Measurements from ENCODE around the gene TBC1D22A. TPM values are rescaled to one million over a fixed set of nuclear protein-coding genes. Genes with fewer than 3 reads are reported as not detected.
A peak's percentile ranks its signal among the peaks of the same experiment; 100 is the strongest.

TBC1D22A gene
- total and polyA plus RNA-seq, 9 of the 15 experiments (the other 6 are each of a cell fraction or from before 2014, with no cell fraction given) = 0.20 to 11.5 (median 5.2) TPM

DNA sequence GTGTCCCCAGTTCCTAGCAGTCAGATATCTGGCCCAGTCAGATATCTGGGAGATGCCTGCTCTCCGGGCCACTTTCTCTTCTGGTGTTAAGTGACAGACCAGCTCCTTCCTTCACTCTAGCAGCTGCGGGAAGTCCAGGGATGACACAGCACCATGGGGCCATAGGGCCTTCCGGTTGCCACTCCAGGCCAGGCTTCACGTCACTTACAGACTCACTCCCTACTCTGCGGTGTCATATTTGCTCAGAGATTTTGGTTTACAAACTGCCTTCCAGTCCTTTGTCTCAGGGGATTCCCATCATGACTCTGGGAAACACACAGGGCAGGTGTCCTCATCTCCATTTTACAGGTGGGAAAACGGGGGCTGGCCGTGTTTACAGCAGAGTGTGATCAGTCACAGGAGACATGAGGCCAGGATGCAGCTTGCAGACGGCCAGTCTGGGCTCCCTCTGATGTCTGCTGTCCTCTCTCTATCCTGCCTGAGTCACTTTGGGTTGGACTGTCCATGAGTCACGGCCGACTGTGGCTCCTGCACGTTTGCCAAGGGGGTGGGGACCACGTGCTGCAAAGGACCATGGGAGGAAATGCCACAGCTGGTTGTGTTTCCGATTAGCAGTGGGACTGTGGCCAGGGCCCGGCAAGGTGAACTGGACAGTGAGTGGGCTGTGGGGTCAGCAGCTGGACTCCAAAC is 8.2 kb upstream of the TBC1D22A start (continued):
- TF ChIP-seq, protein P1, sequence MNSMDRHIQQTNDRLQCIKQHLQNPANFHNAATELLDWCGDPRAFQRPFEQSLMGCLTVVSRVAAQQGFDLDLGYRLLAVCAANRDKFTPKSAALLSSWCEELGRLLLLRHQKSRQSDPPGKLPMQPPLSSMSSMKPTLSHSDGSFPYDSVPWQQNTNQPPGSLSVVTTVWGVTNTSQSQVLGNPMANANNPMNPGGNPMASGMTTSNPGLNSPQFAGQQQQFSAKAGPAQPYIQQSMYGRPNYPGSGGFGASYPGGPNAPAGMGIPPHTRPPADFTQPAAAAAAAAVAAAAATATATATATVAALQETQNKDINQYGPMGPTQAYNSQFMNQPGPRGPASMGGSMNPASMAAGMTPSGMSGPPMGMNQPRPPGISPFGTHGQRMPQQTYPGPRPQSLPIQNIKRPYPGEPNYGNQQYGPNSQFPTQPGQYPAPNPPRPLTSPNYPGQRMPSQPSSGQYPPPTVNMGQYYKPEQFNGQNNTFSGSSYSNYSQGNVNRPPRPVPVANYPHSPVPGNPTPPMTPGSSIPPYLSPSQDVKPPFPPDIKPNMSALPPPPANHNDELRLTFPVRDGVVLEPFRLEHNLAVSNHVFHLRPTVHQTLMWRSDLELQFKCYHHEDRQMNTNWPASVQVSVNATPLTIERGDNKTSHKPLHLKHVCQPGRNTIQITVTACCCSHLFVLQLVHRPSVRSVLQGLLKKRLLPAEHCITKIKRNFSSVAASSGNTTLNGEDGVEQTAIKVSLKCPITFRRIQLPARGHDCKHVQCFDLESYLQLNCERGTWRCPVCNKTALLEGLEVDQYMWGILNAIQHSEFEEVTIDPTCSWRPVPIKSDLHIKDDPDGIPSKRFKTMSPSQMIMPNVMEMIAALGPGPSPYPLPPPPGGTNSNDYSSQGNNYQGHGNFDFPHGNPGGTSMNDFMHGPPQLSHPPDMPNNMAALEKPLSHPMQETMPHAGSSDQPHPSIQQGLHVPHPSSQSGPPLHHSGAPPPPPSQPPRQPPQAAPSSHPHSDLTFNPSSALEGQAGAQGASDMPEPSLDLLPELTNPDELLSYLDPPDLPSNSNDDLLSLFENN (IDR thresholded peaks at IDR 0.05; ENCODE audit: low read depth in 2 of 2, low read length in 2 of 2) = no peak
- TF ChIP-seq ZKSCAN1 (IDR thresholded peaks at IDR 0.05; ENCODE audit: low read depth, low read length) = no peak
- TF ChIP-seq FUS (optimal IDR thresholded peaks at IDR 0.05; ENCODE audit: low read depth, low read length) = no peak
- TF ChIP-seq DIDO1 (tag; IDR thresholded peaks at IDR 0.05; ENCODE audit: low read depth) = no peak
- TF ChIP-seq KAT2B (IDR thresholded peaks at IDR 0.05; ENCODE audit: low read depth, low read length) = no peak
- no peak for TF ChIP-seq BRF1 (IDR thresholded peaks at IDR 0.05; ENCODE audit: borderline replicate concordance, extremely low read depth, insufficient read length)
- no peak for TF ChIP-seq RNF219 (CRISPR knock-in tag; IDR thresholded peaks at IDR 0.05)
- TF ChIP-seq ETS1 (conservative IDR thresholded peaks at IDR 0.05; ENCODE audit: control insufficient read depth, low read depth, low read length) = no peak
- peak; percentile 26 to 42; a peak in 2 of 4 replicates for TF ChIP-seq TRIM24 (IDR thresholded peaks at IDR 0.05)
- TF ChIP-seq, protein P2, sequence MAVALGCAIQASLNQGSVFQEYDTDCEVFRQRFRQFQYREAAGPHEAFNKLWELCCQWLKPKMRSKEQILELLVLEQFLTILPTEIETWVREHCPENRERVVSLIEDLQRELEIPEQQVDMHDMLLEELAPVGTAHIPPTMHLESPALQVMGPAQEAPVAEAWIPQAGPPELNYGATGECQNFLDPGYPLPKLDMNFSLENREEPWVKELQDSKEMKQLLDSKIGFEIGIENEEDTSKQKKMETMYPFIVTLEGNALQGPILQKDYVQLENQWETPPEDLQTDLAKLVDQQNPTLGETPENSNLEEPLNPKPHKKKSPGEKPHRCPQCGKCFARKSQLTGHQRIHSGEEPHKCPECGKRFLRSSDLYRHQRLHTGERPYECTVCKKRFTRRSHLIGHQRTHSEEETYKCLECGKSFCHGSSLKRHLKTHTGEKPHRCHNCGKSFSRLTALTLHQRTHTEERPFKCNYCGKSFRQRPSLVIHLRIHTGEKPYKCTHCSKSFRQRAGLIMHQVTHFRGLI (CRISPR knock-in tag; IDR thresholded peaks at IDR 0.05) = no peak
- TF ChIP-seq, protein P3, sequence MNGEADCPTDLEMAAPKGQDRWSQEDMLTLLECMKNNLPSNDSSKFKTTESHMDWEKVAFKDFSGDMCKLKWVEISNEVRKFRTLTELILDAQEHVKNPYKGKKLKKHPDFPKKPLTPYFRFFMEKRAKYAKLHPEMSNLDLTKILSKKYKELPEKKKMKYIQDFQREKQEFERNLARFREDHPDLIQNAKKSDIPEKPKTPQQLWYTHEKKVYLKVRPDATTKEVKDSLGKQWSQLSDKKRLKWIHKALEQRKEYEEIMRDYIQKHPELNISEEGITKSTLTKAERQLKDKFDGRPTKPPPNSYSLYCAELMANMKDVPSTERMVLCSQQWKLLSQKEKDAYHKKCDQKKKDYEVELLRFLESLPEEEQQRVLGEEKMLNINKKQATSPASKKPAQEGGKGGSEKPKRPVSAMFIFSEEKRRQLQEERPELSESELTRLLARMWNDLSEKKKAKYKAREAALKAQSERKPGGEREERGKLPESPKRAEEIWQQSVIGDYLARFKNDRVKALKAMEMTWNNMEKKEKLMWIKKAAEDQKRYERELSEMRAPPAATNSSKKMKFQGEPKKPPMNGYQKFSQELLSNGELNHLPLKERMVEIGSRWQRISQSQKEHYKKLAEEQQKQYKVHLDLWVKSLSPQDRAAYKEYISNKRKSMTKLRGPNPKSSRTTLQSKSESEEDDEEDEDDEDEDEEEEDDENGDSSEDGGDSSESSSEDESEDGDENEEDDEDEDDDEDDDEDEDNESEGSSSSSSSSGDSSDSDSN (IDR thresholded peaks at IDR 0.05; ENCODE audit: borderline replicate concordance in 1 of 2, low read depth in 2 of 2, low read length in 2 of 2) = no peak
- TF ChIP-seq SUPT5H (IDR thresholded peaks at IDR 0.05) = peak; percentile 46; the same call in 1 of the 2 replicates
- TF ChIP-seq, protein P4, sequence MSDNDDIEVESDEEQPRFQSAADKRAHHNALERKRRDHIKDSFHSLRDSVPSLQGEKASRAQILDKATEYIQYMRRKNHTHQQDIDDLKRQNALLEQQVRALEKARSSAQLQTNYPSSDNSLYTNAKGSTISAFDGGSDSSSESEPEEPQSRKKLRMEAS (CRISPR knock-in tag; IDR thresholded peaks at IDR 0.05) = peak; percentile 94
- TF ChIP-seq KHSRP (IDR thresholded peaks at IDR 0.05) = no peak
- no peak for TF ChIP-seq TFAM (CRISPR knock-in tag; conservative IDR thresholded peaks at IDR 0.05)
- TF ChIP-seq ZNF354B (CRISPR knock-in tag; IDR thresholded peaks at IDR 0.05) = no peak

Measured in K562 (cell line).